Nephron (organoid): ENCODE data around the gene MARK1.

Source experiments
- H3K27ac Mint-ChIP-seq, 3 experiments: 2 replicates each; pipeline ENCODE4 v1.8.0; 2020; ENCODE audit warnings: mixed read lengths in 3 of 3, mild to moderate bottlenecking in 2 of 3, moderate library complexity in 1 of 3
- H3K27me3 Mint-ChIP-seq: 2 replicates; pipeline ENCODE4 v1.8.0; 2021; ENCODE audit warnings: low read depth, mild to moderate bottlenecking, moderate library complexity, mixed read lengths
- H3K36me3 Mint-ChIP-seq: 2 replicates; pipeline ENCODE4 v1.8.0; 2020; ENCODE audit warnings: low read depth, mixed read lengths
- H3K4me1 Mint-ChIP-seq: 2 replicates; pipeline ENCODE4 v1.8.0; 2020; ENCODE audit warnings: mixed read lengths
- H3K4me3 Mint-ChIP-seq, 3 experiments: 2 replicates each; pipeline ENCODE4 v1.8.0; 2020; ENCODE audit warnings: mild to moderate bottlenecking in 3 of 3, mixed read lengths in 3 of 3, moderate library complexity in 2 of 3
- H3K9me3 Mint-ChIP-seq: 2 replicates; pipeline ENCODE4 v1.8.0; 2020; ENCODE audit warnings: mixed read lengths
- CTCF ChIP-seq, 3 experiments: fragments of 200-600 bp; sonication (generic); IDR thresholded peaks; one replicate each; pipeline ENCODE4 v1.5.0; 2021; ENCODE audit warnings: antibody characterized with exemption in 3 of 3; ENCODE audit not compliant: unreplicated experiment in 3 of 3

Gene MARK1

GRCh38 chr1:220575718-220576497, 48.0 kb downstream of the MARK1 start:
- H3K27me3 Mint-ChIP-seq, result no peaks in the 10 kb centered on the region
- no peak overlapping the region for H3K27ac Mint-ChIP-seq
- H3K9me3 Mint-ChIP-seq, result peaks cover 27% of the 10 kb centered on the region
- H3K36me3 Mint-ChIP-seq, result peaks cover 19% of the 10 kb centered on the region
- H3K4me3 Mint-ChIP-seq, result no peak overlapping the region
- no peak for TF ChIP-seq CTCF (IDR thresholded peaks at IDR 0.05; ENCODE audit: unreplicated experiment in 3 of 3)
- H3K4me1 Mint-ChIP-seq, result no peaks in the 10 kb centered on the region

- Mint-ChIP-seq H3K36me3 (peaks cover 15% of the 10 kb centered on the region), H3K4me3 (no peak overlapping the region), H3K9me3 (peaks cover 21% of the 10 kb centered on the region), H3K27ac (no peak overlapping the region), H3K4me1 (no peaks in the 10 kb centered on the region), H3K27me3 (no peaks in the 10 kb centered on the region)
- no peak for TF ChIP-seq CTCF (IDR thresholded peaks at IDR 0.05; ENCODE audit: unreplicated experiment in 3 of 3)
Measured at GRCh38 chr1:220577926-220578325, 50.0 kb downstream of the MARK1 start.

GRCh38 chr1:220579317-220579716, 51.4 kb downstream of the MARK1 start:
- Mint-ChIP-seq H3K9me3 (peaks cover 11% of the 10 kb centered on the region), H3K27me3 (no peaks in the 10 kb centered on the region), H3K4me1 (no peaks in the 10 kb centered on the region), H3K36me3 (peaks cover 5% of the 10 kb centered on the region), H3K4me3 (no peak overlapping the region), H3K27ac (no peak overlapping the region)
- TF ChIP-seq CTCF (IDR thresholded peaks at IDR 0.05; ENCODE audit: unreplicated experiment in 3 of 3), result no peak

GRCh38 chr1:220592714-220593113, 64.8 kb downstream of the MARK1 start:
- TF ChIP-seq CTCF (IDR thresholded peaks at IDR 0.05; ENCODE audit: unreplicated experiment in 3 of 3), result no peak
- H3K36me3 Mint-ChIP-seq, result peaks cover 3% of the 10 kb centered on the region
- H3K4me3 Mint-ChIP-seq, result no peak overlapping the region
- no peak overlapping the region for H3K27ac Mint-ChIP-seq
- H3K9me3 Mint-ChIP-seq, result no peaks in the 10 kb centered on the region
- H3K27me3 Mint-ChIP-seq, result no peaks in the 10 kb centered on the region
- no peaks in the 10 kb centered on the region for H3K4me1 Mint-ChIP-seq

GRCh38 chr1:220594356-220594755, 66.4 kb downstream of the MARK1 start:
- no peaks in the 10 kb centered on the region for H3K27me3 Mint-ChIP-seq
- H3K4me1 Mint-ChIP-seq, result no peaks in the 10 kb centered on the region
- H3K9me3 Mint-ChIP-seq, result no peaks in the 10 kb centered on the region
- peaks cover 3% of the 10 kb centered on the region for H3K36me3 Mint-ChIP-seq
- no peak for TF ChIP-seq CTCF (IDR thresholded peaks at IDR 0.05; ENCODE audit: unreplicated experiment in 3 of 3)
- H3K27ac Mint-ChIP-seq, result no peak overlapping the region
- no peak overlapping the region for H3K4me3 Mint-ChIP-seq

- Mint-ChIP-seq H3K9me3 (no peaks in the 10 kb centered on the region), H3K4me1 (no peaks in the 10 kb centered on the region), H3K27ac (no peak overlapping the region), H3K36me3 (peaks cover 3% of the 10 kb centered on the region), H3K4me3 (no peak overlapping the region), H3K27me3 (no peaks in the 10 kb centered on the region)
- no peak for TF ChIP-seq CTCF (IDR thresholded peaks at IDR 0.05; ENCODE audit: unreplicated experiment in 3 of 3)
Measured at GRCh38 chr1:220595179-220595578, 67.2 kb downstream of the MARK1 start.
